Testis (tissue), 2 donors: ENCODE results near the gene THRB.

ENCODE experiments used
- CTCF ChIP-seq, 3 experiments: fragments of 450-650 bp in 2 of 3; fragments of 200-600 bp in 1 of 3; sonication (generic) in 1 of 3; IDR thresholded peaks; one replicate each; pipeline ENCODE4 v1.5.1; 2016 to 2019; ENCODE audit warnings: antibody characterized with exemption in 3 of 3, mild to moderate bottlenecking in 2 of 3, moderate library complexity in 1 of 3
- POLR2A ChIP-seq: fragments of 450-650 bp; IDR thresholded peaks from one replicate; pipeline ENCODE4 v1.6.1; 2017; ENCODE audit warnings: antibody characterized with exemption, mild to moderate bottlenecking, moderate library complexity

- TF ChIP-seq POLR2A (no peak), CTCF (IDR thresholded peaks at IDR 0.05) (no peak)
These were observed 295.4 kb downstream of the THRB start for GRCh38 chr3:24199300-24199699.
